IPS-NIHi11 (cell line): ENCODE data around the gene GPR162.

Experiments used
- DNase-seq: peaks from one replicate; pipeline ENCODE4 v3.0.0; 2012; ENCODE audit warnings: mixed read lengths, low spot score

Gene GPR162

GRCh38 chr12:6788972-6789924, 32.4 kb upstream of the GPR162 start, which contains the start of gene CD4:
Gene CD4 (plus strand): TSS chr12:6789528. CDS start chr12:6800139, 10,611 bp downstream.
- no peak for DNase-seq

- no peak for DNase-seq
Observed at GRCh38 chr12:6790496-6791150, 31.0 kb upstream of the GPR162 start.

GRCh38 chr12:6791931-6792520, 29.6 kb upstream of the GPR162 start:
- no peak for DNase-seq

GRCh38 chr12:6792522-6793201, 29.0 kb upstream of the GPR162 start:
- peak; percentile 28 for DNase-seq

- DNase-seq, result no peak
Observed at GRCh38 chr12:6795088-6795487, 26.5 kb upstream of the GPR162 start.

- no peak for DNase-seq
Observed at GRCh38 chr12:6796576-6796975, 25.0 kb upstream of the GPR162 start.

- no peak for DNase-seq
Observed at GRCh38 chr12:6799147-6799546, 22.5 kb upstream of the GPR162 start.

- DNase-seq, result no peak
Observed at GRCh38 chr12:6807170-6807569, 14.5 kb upstream of the GPR162 start.

- no peak for DNase-seq
Observed at GRCh38 chr12:6809056-6809455, 12.6 kb upstream of the GPR162 start.

- no peak for DNase-seq
Observed at GRCh38 chr12:6810758-6811157, 10.9 kb upstream of the GPR162 start.

- no peak for DNase-seq
Observed at GRCh38 chr12:6813363-6813762, 8.3 kb upstream of the GPR162 start.

- no peak for DNase-seq
Observed at GRCh38 chr12:6816598-6816997, 5.0 kb upstream of the GPR162 start.

- DNase-seq, result no peak
Observed at GRCh38 chr12:6817098-6817497, 4.5 kb upstream of the GPR162 start.

GRCh38 chr12:6817662-6818157, 3.9 kb upstream of the GPR162 start:
- no peak for DNase-seq

GRCh38 chr12:6818222-6818621, 3.4 kb upstream of the GPR162 start:
- peak; percentile 73 for DNase-seq

- DNase-seq, result no peak
Observed at GRCh38 chr12:6818645-6819044, 3.0 kb upstream of the GPR162 start.

- no peak for DNase-seq
Observed at GRCh38 chr12:6819106-6820030, 2.3 kb upstream of the GPR162 start.

GRCh38 chr12:6820166-6820565, 1.5 kb upstream of the GPR162 start:
- DNase-seq, result no peak

- DNase-seq, result no peak
Observed at GRCh38 chr12:6822426-6823135, 960 bp downstream of the GPR162 start.
